CD4-positive, alpha-beta T cell treated with Interleukin-10 for 1 hour (primary cell): ENCODE results near the gene NUDT7.

Experiments
- DNase-seq: peaks from one replicate; pipeline ENCODE4 v3.0.0-alpha.2; 2020

The NUDT7 gene

GRCh38 chr16:77782694-77783093 lies 60.4 kb downstream of the NUDT7 start:
- DNase-seq = no peak

DNA sequence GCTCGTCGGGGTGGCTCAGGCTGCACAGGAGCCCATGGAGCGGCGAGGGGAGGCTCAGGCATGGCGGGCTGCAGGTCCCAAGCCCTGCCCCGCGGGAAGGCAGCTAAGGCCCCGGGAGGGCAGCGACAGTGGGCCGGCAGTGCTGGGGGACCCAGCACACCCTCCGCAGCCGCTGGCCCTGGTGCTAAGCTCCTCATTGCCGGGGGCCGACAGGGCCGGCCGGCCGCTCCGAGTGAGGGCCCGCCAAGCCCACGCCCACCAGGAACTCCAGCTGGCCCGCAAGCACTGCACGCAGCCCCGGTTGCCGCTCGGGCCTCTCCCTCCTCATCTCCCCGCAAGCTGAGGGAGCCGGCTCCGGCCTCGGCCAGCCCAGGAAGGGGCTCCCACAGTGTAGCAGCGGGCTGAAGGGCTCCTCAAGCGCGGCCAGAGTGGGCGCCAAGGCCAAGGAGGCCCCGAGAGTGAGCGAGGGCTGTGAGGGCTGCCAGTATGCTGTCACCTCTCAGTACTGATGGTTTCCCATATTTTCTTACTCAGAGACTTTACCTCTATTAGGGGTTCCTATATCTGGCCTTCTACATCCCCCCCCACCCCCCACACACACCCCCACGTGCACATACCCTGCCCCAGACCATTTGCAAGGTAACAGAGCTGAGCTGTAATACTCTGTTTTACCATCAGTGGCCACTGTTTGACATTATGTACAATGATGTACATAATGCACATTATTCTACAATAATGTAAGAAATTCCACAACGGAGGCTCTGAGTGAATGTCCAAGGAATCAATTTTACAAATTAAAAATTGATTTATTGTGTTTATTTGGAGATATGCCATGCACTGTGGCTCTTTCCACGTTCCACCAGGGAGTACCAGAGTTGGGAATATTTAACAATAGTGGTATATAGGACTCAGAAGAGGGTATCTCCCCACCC lies 62.4 kb downstream of the NUDT7 start:
- no peak for DNase-seq

GRCh38 chr16:77785373-77785764 lies 63.1 kb downstream of the NUDT7 start:
- no peak for DNase-seq

DNA sequence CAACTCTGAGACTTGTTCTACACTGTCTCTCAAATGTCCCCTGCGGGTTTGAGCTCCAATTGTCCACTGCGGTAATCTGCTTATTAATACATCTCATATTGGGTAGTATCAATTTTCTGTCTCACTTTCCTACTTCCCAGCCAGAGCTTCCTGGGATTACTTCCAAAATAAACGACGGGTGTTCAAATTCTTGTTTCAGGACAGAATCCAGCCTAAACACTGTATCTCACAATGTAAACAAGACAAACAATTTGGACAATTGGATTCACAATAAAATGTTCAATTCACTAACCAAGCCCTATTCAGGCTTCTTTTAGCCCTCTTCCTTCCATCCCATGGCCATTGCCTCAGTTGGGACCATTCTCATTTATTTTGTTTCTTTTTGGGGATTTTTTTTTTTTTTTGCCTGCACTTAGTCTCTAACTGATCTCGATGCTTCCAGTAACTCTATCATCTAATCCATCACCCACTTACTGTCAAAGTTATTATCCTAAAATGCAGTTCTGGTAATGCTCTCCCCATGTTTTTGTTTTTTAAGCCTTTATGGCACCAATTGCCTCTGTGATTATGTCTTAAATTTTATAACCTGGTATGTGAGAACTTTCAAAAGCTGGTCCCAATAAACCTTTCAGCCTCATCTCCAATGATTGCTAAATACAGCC lies 64.0 kb downstream of the NUDT7 start:
- DNase-seq = no peak

GRCh38 chr16:77787452-77787851 lies 65.1 kb downstream of the NUDT7 start:
- no peak for DNase-seq

GRCh38 chr16:77788181-77789084 lies 66.1 kb downstream of the NUDT7 start, which contains the start of gene VAT1L:
TSS of gene VAT1L (plus strand) at chr16:77788564. CDS start at chr16:77788683, 119 bp downstream.
- no peak for DNase-seq

DNA sequence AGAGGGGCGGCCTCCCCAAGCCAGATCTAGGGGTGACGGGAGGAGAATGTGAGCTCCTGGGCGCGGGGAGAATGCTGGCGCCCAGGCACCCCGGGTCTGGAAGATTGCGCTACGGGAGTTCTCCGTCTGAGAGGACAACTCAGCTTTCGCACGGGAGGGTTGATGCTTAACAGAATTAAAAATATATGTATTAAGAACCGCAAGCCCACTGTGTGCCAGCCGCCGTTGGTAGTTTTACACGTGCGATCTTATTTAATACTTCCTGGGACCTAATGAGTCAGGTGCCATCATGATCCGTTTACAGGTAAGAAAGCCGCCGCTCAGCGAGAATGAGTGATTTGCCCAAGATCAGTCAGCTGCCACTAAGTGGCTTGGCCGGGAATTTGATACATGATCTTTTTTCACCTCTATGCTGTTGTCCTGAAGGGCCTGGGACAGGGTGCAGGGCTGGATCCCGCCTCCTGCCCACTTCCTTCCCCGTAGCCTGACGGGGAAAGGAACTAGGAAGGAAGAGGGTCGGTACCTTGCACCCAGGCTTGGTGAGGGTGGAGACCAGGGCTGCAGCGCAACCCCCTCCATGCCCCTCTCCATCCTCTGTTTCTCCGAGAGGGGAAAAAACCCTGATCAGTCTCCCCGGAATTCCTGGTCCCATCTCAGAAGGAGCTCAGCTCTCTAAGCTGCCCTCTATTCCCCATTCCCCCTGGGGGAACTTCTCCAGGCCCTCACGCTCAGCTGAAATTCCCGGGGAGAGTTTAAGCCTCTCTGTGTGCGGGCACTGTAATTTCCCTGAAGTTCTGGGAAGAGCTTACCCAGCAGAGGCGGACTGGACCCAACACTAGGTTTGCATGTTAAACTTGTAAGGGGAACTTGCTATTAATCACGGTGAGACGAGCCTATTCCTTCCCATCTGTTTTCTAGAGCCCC lies 67.0 kb downstream of the NUDT7 start:
- no peak for DNase-seq

DNA sequence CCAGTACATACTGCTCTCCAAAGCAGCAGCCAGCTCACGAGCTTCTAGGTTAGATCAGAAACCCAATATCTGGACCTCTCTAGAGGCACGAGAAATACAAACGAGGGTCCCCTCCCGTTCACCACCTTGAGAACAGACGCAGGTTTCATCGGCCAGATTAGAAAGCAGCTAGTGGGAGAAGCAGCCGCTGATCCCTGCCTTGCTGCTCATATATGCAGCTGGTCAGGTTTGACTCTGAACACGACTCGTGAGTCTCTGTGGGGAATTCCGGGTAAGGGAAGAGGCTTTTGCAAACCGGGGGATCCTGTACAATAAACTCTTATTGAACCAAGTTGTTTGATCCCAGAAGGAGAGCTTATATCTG lies 67.7 kb downstream of the NUDT7 start:
- no peak for DNase-seq

GRCh38 chr16:77790912-77791311 lies 68.6 kb downstream of the NUDT7 start:
- no peak for DNase-seq
